Muscle of leg (tissue), 11 donors: ENCODE data around the gene FHL1. TPM values are rescaled to one million over a fixed set of nuclear protein-coding genes. Genes with fewer than 3 reads are reported as not detected.

ENCODE experiments used
- DNase-seq: peaks from one replicate; pipeline ENCODE4 v3.0.0; 2013
- H3K27ac ChIP-seq: one replicate; pipeline ENCODE4 v1.5.1; 2013; ENCODE audit warnings: mild to moderate bottlenecking, low read length, control low read depth
- H3K27me3 ChIP-seq: one replicate; pipeline ENCODE4 v1.6.1; 2013; ENCODE audit warnings: low read length; ENCODE audit not compliant: control insufficient read depth, insufficient read depth
- H3K36me3 ChIP-seq: one replicate; pipeline ENCODE4 v1.6.1; 2013; ENCODE audit warnings: low read length; ENCODE audit not compliant: control insufficient read depth, insufficient read depth
- H3K4me1 ChIP-seq: one replicate; pipeline ENCODE4 v1.6.1; 2013; ENCODE audit warnings: low read length; ENCODE audit not compliant: control insufficient read depth, insufficient read depth
- H3K4me3 ChIP-seq: one replicate; pipeline ENCODE4 v1.5.1; 2013; ENCODE audit warnings: low read length, control low read depth
- H3K9me3 ChIP-seq: replicated peaks from 2 replicates; pipeline ENCODE4 v1.6.1; 2013; ENCODE audit warnings: low read depth, low read length; ENCODE audit not compliant: control insufficient read depth
- WGBS: methylation state at CpG from one replicate; pipeline ENCODE4 v1.1.5; 2013; ENCODE audit warnings: missing lambda C conversion rate; ENCODE audit not compliant: insufficient coverage; 5-methylcytosine and 5-hydroxymethylcytosine counted together
- polyA plus RNA-seq, 8 donors: library from polyadenylated mRNA; unstranded; fragments of 120-200 nt; gene quantifications; one replicate each; pipeline versions ENCODE4 v1.2.1 to v1.2.3, GENCODE V29; 2013; ENCODE audit warnings: inconsistent platforms in 1 of 8, low replicate concordance in 1 of 8; ENCODE audit not compliant: insufficient read length in 8 of 8, insufficient read depth in 1 of 8
- total RNA-seq: library from RNA; stranded (reverse); fragments of 120-200 nt; gene quantifications from one replicate; pipeline ENCODE4 v1.2.4, GENCODE V29; 2013

Gene FHL1
- total and polyA plus RNA-seq, 9 donors = 1,092 to 1,847 (median 1,474) TPM

- Histone ChIP-seq H3K4me1 (peaks cover 18% of the 10 kb centered on the region), H3K4me3 (no peak overlapping the region), H3K9me3 (no peaks in the 10 kb centered on the region), H3K36me3 (no peaks in the 10 kb centered on the region), H3K27me3 (peaks cover 30% of the 10 kb centered on the region), H3K27ac (peak overlapping the region; percentile 77)
- DNase-seq = peak; percentile 67
- 35% methylated on average over 7 of the region's 7 CpGs for WGBS
Measured at GRCh38 chrX:136256026-136256425, 108.7 kb downstream of the FHL1 start.

DNA sequence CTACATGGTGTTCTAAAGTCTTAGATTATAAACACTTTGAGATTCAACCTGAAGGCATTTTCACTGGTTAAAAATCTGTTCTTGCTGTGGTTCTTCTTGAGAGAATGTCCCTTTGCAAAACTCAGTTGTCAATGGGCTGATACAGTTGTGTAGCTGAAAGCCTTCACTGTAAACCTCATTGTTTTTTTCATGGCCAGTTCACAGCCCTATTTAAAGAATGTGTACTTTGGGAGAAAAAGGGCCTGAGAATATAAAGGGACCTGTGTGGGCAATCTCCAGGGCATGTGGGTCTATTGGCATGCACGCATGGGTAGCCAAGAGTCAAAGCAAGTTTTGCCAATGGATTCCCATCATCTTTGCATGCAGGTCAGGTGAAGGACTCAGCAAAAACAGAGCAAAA lies 111.6 kb downstream of the FHL1 start:
- 89% methylated on average over 1 of the region's 1 CpG for WGBS
- DNase-seq = no peak
- Histone ChIP-seq H3K36me3 (no peaks in the 10 kb centered on the region), H3K27me3 (peaks cover 22% of the 10 kb centered on the region), H3K9me3 (no peaks in the 10 kb centered on the region), H3K4me3 (no peak overlapping the region), H3K4me1 (peaks cover 21% of the 10 kb centered on the region), H3K27ac (peak overlapping the region; percentile 77)

GRCh38 chrX:136259543-136259942 lies 112.2 kb downstream of the FHL1 start:
- Histone ChIP-seq H3K36me3 (no peaks in the 10 kb centered on the region), H3K4me3 (no peak overlapping the region), H3K9me3 (no peaks in the 10 kb centered on the region), H3K27ac (peak overlapping the region; percentile 77), H3K27me3 (peaks cover 19% of the 10 kb centered on the region), H3K4me1 (peaks cover 21% of the 10 kb centered on the region)
- DNase-seq = peak; percentile 88
- no CpG with 5 or more reads among the region's 4 CpGs for WGBS

- peak overlapping the region; percentile 77 for H3K27ac ChIP-seq
- H3K27me3 ChIP-seq = peaks cover 15% of the 10 kb centered on the region
- peak; percentile 42 for DNase-seq
- H3K36me3 ChIP-seq = no peaks in the 10 kb centered on the region
- H3K4me1 ChIP-seq = peaks cover 21% of the 10 kb centered on the region
- no peaks in the 10 kb centered on the region for H3K9me3 ChIP-seq
- H3K4me3 ChIP-seq = no peak overlapping the region
Measured at GRCh38 chrX:136260776-136261175, 113.4 kb downstream of the FHL1 start.

Other genes starting within 250 kb of the FHL1 start
- 13.1 TPM for gene MMGT1, start 173.5 kb upstream of the FHL1 start, total RNA-seq
- gene MMGT1, start 173.5 kb upstream of the FHL1 start, polyA plus RNA-seq = 10 to 100 TPM; 15.4 to 21.9 (median 16.7) TPM
- 7.7 TPM for gene SLC9A6, start 162.1 kb upstream of the FHL1 start, total RNA-seq
- 1 to 10 TPM; 6.6 to 8.9 (median 7.0) TPM for gene SLC9A6, start 162.1 kb upstream of the FHL1 start, polyA plus RNA-seq
- 12.6 TPM for gene MAP7D3, start 103.9 kb downstream of the FHL1 start, total RNA-seq
- 10 to 100 TPM; 12.0 to 23.1 (median 17.6) TPM for gene MAP7D3, start 103.9 kb downstream of the FHL1 start, polyA plus RNA-seq
- gene ADGRG4, start 153.4 kb downstream of the FHL1 start, total RNA-seq = under 0.01 TPM
- gene ADGRG4, start 153.4 kb downstream of the FHL1 start, polyA plus RNA-seq = under 1 TPM in 7 of 8 donors, not detected in 1; 0.01 to 0.44 (median 0.03) TPM